Heart left ventricle (tissue), 16 donors: Measurements from ENCODE around the gene PRR5L. TPM values are rescaled to one million over a fixed set of nuclear protein-coding genes. Genes with fewer than 3 reads are reported as not detected.
A peak's percentile ranks its signal among the peaks of the same experiment; 100 is the strongest.

Experiments
- ATAC-seq, 4 donors: fragments of 200-7000 bp; cut with Tn5 transposase; one replicate each; pipeline ENCODE4 v1.9.1; 2020 to 2022; ENCODE audit warnings: moderate library complexity in 4 of 4, mild to moderate bottlenecking in 3 of 4, moderate number of reproducible peaks in 1 of 4
- DNase-seq, 5 donors: peaks; one replicate each; pipeline ENCODE4 v3.0.0-alpha.2; 2020
- H3K27ac ChIP-seq, 12 donors: fragments of 200-600 bp; sonication (generic) in 4 of 12; one replicate each; pipeline versions ENCODE4 v1.5.0 to v1.8.0; 2016 to 2022; ENCODE audit warnings: mild to moderate bottlenecking in 2 of 12
- H3K27me3 ChIP-seq, 9 donors: fragments of 200-600 bp; sonication (generic) in 2 of 9; one replicate each; pipeline versions ENCODE4 v1.5.1 to v1.8.0; 2016 to 2022; ENCODE audit warnings: mild to moderate bottlenecking in 3 of 9
- H3K36me3 ChIP-seq, 9 donors: fragments of 200-600 bp; sonication (generic) in 2 of 9; one replicate each; pipeline versions ENCODE4 v1.5.0 to v1.8.0; 2018 to 2022; ENCODE audit warnings: mild to moderate bottlenecking in 2 of 9
- H3K4me1 ChIP-seq, 12 donors: fragments of 200-600 bp; sonication (generic) in 4 of 12; one replicate each; pipeline versions ENCODE4 v1.5.0 to v1.8.0; 2016 to 2022; ENCODE audit warnings: mild to moderate bottlenecking in 3 of 12
- H3K4me3 ChIP-seq, 12 donors: fragments of 200-600 bp; sonication (generic) in 4 of 12; one replicate each; pipeline versions ENCODE4 v1.5.0 to v1.8.0; 2017 to 2022; ENCODE audit warnings: mild to moderate bottlenecking in 9 of 12, moderate library complexity in 4 of 12
- H3K9me3 ChIP-seq, 12 donors: fragments of 200-600 bp; sonication (generic) in 4 of 12; one replicate each; pipeline versions ENCODE4 v1.5.0 to v1.8.0; 2016 to 2022; ENCODE audit warnings: mild to moderate bottlenecking in 1 of 12
- CTCF ChIP-seq, 12 donors: fragments of 200-600 bp; sonication (generic) in 4 of 12; IDR thresholded peaks; one replicate each; pipeline versions ENCODE4 v1.5.0 to v1.8.0; 2018 to 2022; ENCODE audit warnings: antibody characterized with exemption in 12 of 12, mild to moderate bottlenecking in 5 of 12
- POLR2A ChIP-seq, 2 donors: fragments of 450-650 bp; IDR thresholded peaks; one replicate each; pipeline ENCODE4 v1.6.1; 2017; ENCODE audit warnings: antibody characterized with exemption in 2 of 2, mild to moderate bottlenecking in 2 of 2, moderate library complexity in 2 of 2
- WGBS, 4 donors: extraction: QIAGEN DNeasy Blood & Tissue Kit in 2 of 4; methylation state at CpG; one replicate each; pipeline versions ENCODE4 v1.1.5 to v1.1.7; 2013 to 2018; 5-methylcytosine and 5-hydroxymethylcytosine counted together
- intact Hi-C, 10 donors: fragments of 100-400 bp; cut with DNase I; formaldehyde crosslinking; loops; one replicate each; pipeline versions ENCODE4 v1.11.1 to v1.14.2; 2022
- polyA plus RNA-seq, 2 donors: library from polyadenylated mRNA; stranded (reverse); fragments of 200-250 nt; gene quantifications; one replicate each; pipeline ENCODE4 v1.2.3, GENCODE V29; 2013
- total RNA-seq, 9 donors: library from RNA; depleted of rRNA in 2 of 9; stranded (reverse); fragments of >200 nt in 2 of 9; fragmentation: NEBNext Ultra II Directional in 3 of 9; extraction: Animal tissue kit (Norgen Biotek cat#: 25700) in 3 of 9; gene quantifications; one replicate each; pipeline versions ENCODE4 v1.1.0 to v1.2.4, GENCODE V29; 2016 to 2023
- donor health status: ischemic (EF 13 %, LVEDD 7.1; RV severe dilation, severe dysfunction).
- donor health status: healthy with polysubstance abuse.
- donor health status: DM: no; HTN: yes; CAD: no.
- donor health status: DM: no; HTN: no; CAD: no.
- donor health status: ischemic (EF 25% LVEDD 6.9; RV normal size, moderate dysfunction).
- donor health status: ischemic (EF 25% LVEDD 5.7; RV mildly dilated, moderate dysfunction).
- donor health status: healthy.
- donor health status: DM: yes; HTN: yes; CAD: no.
- donor health status: ischemic (EF 35%, LVEDD 5.7; RV mildly dilated, moderate dysfunction).
- donor health status: nonischemic (EF 11% LVEDD 7.7; RV severe dilation, severe dysfunction).
- donor health status: DM: yes; HTN: yes; CAD: no.
- donor health status: PGD.
- donor health status: ischemic (EF 29% LVEDD 5.4; RV normal size, mild dysfunction).
- donor health status: nonischemic (EF 23%, LVEDD 6.1; RV moderate dilation, normal function).

PRR5L gene
- total and polyA plus RNA-seq, 11 donors, result 0.61 to 17.8 (median 3.1) TPM

GRCh38 chr11:36376009-36376887, 80.2 kb downstream of the PRR5L start:
- ATAC-seq, result peak in 3 of 4 donors; percentile 44 to 52 (median 44)
- 0 to 2% (median 1%) methylated on average over 38 to 55 of the region's 55 CpGs for WGBS, 4 donors
- Histone ChIP-seq H3K27me3 (peaks cover 0 to 10% (median 4%) of the 10 kb centered on the region in 9 donors), H3K9me3 (no peaks in the 10 kb centered on the region), H3K36me3 (no peaks in the 10 kb centered on the region), H3K27ac (peak overlapping the region in 8 of 12 donors; percentile 31 to 92 (median 46)), H3K4me1 (peaks cover 0 to 36% (median 11%) of the 10 kb centered on the region in 12 donors), H3K4me3 (peak overlapping the region; percentile 52 to 86 (median 72))
- DNase-seq, result peak; percentile 44 to 79 (median 54)
- TF ChIP-seq CTCF (IDR thresholded peaks at IDR 0.05) (no peak), POLR2A (IDR thresholded peaks at IDR 0.05) (no peak)
- intact Hi-C loops, result loop anchor here in 7 of 10 donors (5.0 to 10.0 kb wide), 6 partner anchors 71 to 101 kb away; no protein-coding TSS in a partner anchor

- H3K36me3 ChIP-seq, result peaks cover 0 to 5% (median 0%) of the 10 kb centered on the region in 9 donors
- H3K9me3 ChIP-seq, result no peaks in the 10 kb centered on the region
- H3K27me3 ChIP-seq, result peaks cover 0 to 10% (median 4%) of the 10 kb centered on the region in 9 donors
- WGBS, 4 donors, result 0 to 1% (median 0%) methylated on average over 24 to 68 of the region's 68 CpGs
- ATAC-seq (peak; percentile 45 to 90 (median 86)), DNase-seq (peak; percentile 51 to 81 (median 64))
- H3K4me1 ChIP-seq, result peaks cover 0 to 36% (median 11%) of the 10 kb centered on the region in 12 donors
- intact Hi-C loops, result loop anchor here in 7 of 10 donors (5.0 to 10.0 kb wide), 6 partner anchors 72 to 100 kb away; no protein-coding TSS in a partner anchor
- peak overlapping the region; percentile 52 to 86 (median 72) for H3K4me3 ChIP-seq
- H3K27ac ChIP-seq, result peak overlapping the region in 10 of 12 donors; percentile 10 to 92 (median 42)
- TF ChIP-seq POLR2A (IDR thresholded peaks at IDR 0.05) (no peak), CTCF (IDR thresholded peaks at IDR 0.05) (peak; percentile 42 to 76 (median 64))
Measured at GRCh38 chr11:36376888-36377758, 81.0 kb downstream of the PRR5L start.

- peaks cover 0 to 13% (median 0%) of the 10 kb centered on the region in 9 donors for H3K36me3 ChIP-seq
- DNase-seq (peak in 1 of 5 donors; percentile 29), ATAC-seq (peak; percentile 4 to 16 (median 8))
- WGBS, 4 donors, result 19 to 25% (median 20%) methylated on average over 17 to 22 of the region's 22 CpGs
- intact Hi-C loops, result loop anchor here in 7 of 10 donors (5.0 to 10.0 kb wide), 6 partner anchors 73 to 99 kb away; no protein-coding TSS in a partner anchor
- peak overlapping the region in 6 of 12 donors; percentile 42 to 92 (median 60) for H3K27ac ChIP-seq
- H3K4me1 ChIP-seq, result peaks cover 0 to 36% (median 12%) of the 10 kb centered on the region in 12 donors
- peaks cover 0 to 10% (median 4%) of the 10 kb centered on the region in 9 donors for H3K27me3 ChIP-seq
- H3K9me3 ChIP-seq, result no peaks in the 10 kb centered on the region
- H3K4me3 ChIP-seq, result peak overlapping the region; percentile 52 to 86 (median 72)
- no peak for TF ChIP-seq POLR2A (IDR thresholded peaks at IDR 0.05)
- TF ChIP-seq CTCF (IDR thresholded peaks at IDR 0.05), result no peak
Measured at GRCh38 chr11:36377759-36378564, 81.9 kb downstream of the PRR5L start.
